Karpas-422 (cell line): ENCODE data around the gene HSPA12A. TPM values are rescaled to one million over a fixed set of nuclear protein-coding genes. Genes with fewer than 3 reads are reported as not detected.

Experiments
- DNase-seq: peaks from one replicate; pipeline ENCODE4 v3.0.0-alpha.2; 2015
- H2AFZ ChIP-seq: fragments of 200-600 bp; sonication (generic); 2 replicates; pipeline ENCODE4 v1.6.1; 2014; ENCODE audit warnings: antibody characterized with exemption, low read length, mixed read lengths
- H3K27ac ChIP-seq: fragments of 200-600 bp; sonication (generic); 2 replicates; pipeline ENCODE4 v1.5.1; 2014; ENCODE audit warnings: mild to moderate bottlenecking, low read length, moderate library complexity
- H3K27me3 ChIP-seq: fragments of 200-600 bp; sonication (generic); 2 replicates; pipeline ENCODE4 v1.6.1; 2014; ENCODE audit warnings: low read length, mixed read lengths
- H3K36me3 ChIP-seq: fragments of 200-600 bp; sonication (generic); 2 replicates; pipeline ENCODE4 v1.6.1; 2014; ENCODE audit warnings: low read length, mixed read lengths; ENCODE audit not compliant: insufficient read depth
- H3K4me1 ChIP-seq: fragments of 200-600 bp; sonication (generic); 2 replicates; pipeline ENCODE4 v1.6.1; 2014; ENCODE audit warnings: mild to moderate bottlenecking, low read length, mixed read lengths
- H3K4me2 ChIP-seq: fragments of 200-600 bp; sonication (generic); 2 replicates; pipeline ENCODE4 v1.6.1; 2014; ENCODE audit warnings: low read length, low read depth, mild to moderate bottlenecking; ENCODE audit not compliant: poor library complexity, severe bottlenecking
- H3K4me3 ChIP-seq: fragments of 200-600 bp; sonication (generic); 2 replicates; pipeline ENCODE4 v1.5.1; 2014; ENCODE audit warnings: mild to moderate bottlenecking, antibody characterized with exemption, low read length, mixed read lengths
- H3K79me2 ChIP-seq: fragments of 200-600 bp; sonication (generic); 2 replicates; pipeline ENCODE4 v1.6.1; 2014; ENCODE audit warnings: mild to moderate bottlenecking, low read length, mixed read lengths
- H3K9ac ChIP-seq: fragments of 200-600 bp; sonication (generic); 2 replicates; pipeline ENCODE4 v1.6.0; 2014; ENCODE audit warnings: low read length
- H3K9me2 ChIP-seq: fragments of 200-600 bp; sonication (generic), shearing (Covaris generic); replicated peaks from 2 replicates; pipeline ENCODE4 v1.6.0; 2014; ENCODE audit warnings: mild to moderate bottlenecking, low read length, moderate library complexity; ENCODE audit not compliant: insufficient read depth
- H3K9me3 ChIP-seq: fragments of 300-700, 200-600 bp; sonication (generic); 2 replicates; pipeline ENCODE4 v1.6.1; 2014; ENCODE audit warnings: low read length, mixed read lengths
- H4K20me1 ChIP-seq: fragments of 200-600 bp; sonication (generic); 2 replicates; pipeline ENCODE4 v1.6.1; 2014; ENCODE audit warnings: mild to moderate bottlenecking, antibody characterized with exemption, low read length, low read depth; ENCODE audit not compliant: insufficient read depth
- total RNA-seq: library from RNA; depleted of rRNA; stranded (reverse); fragments of >200 nt; shearing (Covaris generic); gene quantifications from 2 replicates; pipeline ENCODE4 v1.2.3, GENCODE V29; 2014; ENCODE audit warnings: low replicate concordance

HSPA12A gene
- total RNA-seq, 1 experiment from 2014 or later, result 0.07 TPM

DNA sequence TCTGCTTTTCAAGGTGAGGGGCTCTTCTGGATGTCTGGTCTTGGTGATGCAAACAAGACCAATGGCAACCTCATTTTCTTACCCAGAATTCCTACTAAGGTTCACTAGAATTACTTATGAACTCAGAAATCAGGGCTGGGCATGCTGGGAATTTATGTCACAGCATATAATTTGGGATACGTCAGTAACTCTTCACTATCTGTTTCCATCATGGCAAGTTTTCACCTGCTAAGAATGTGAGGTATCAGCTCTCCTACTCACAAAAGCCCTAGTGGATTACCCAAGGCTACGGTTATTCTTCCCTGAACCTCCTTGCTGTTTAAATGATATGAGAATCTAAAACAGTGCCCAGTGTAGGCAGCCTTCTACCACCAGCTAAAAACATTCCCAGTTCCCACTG is 68.5 kb downstream of the HSPA12A start:
- H3K79me2 ChIP-seq, result no peaks in the 10 kb centered on the region
- H3K36me3 ChIP-seq, result no peaks in the 10 kb centered on the region
- H3K9me3 ChIP-seq, result no peaks in the 10 kb centered on the region
- H3K27ac ChIP-seq, result no peak overlapping the region
- no peaks in the 10 kb centered on the region for H3K4me1 ChIP-seq
- H3K4me3 ChIP-seq, result no peak overlapping the region
- H2AFZ ChIP-seq, result no peak overlapping the region
- no peaks in the 10 kb centered on the region for H4K20me1 ChIP-seq
- DNase-seq, result no peak
- H3K4me2 ChIP-seq, result no peak overlapping the region
- no peak overlapping the region for H3K9ac ChIP-seq
- no peaks in the 10 kb centered on the region for H3K27me3 ChIP-seq
- H3K9me2 ChIP-seq, result no peaks in the 10 kb centered on the region

DNA sequence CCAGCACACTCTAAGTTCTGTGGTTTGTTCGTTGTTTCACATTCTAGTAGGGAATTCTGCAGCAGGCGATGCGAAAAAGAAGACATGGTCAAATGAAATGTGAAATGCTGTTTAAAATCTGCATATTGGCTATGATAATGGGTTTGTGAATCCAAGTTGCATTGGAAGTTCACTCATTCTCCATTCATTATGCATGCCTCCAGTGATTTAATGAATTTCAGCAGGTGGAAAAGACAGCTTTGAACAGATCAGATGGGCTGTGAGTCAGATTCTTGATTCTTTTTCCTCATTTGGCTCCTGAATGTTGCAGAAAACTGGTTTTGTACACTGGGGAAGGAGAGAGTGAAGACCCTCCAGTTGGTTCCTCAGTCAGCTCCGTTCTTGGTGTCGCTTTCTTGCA is 69.5 kb downstream of the HSPA12A start:
- no peak overlapping the region for H3K9ac ChIP-seq
- no peak overlapping the region for H2AFZ ChIP-seq
- DNase-seq, result no peak
- H3K79me2 ChIP-seq, result no peaks in the 10 kb centered on the region
- no peaks in the 10 kb centered on the region for H4K20me1 ChIP-seq
- no peak overlapping the region for H3K4me2 ChIP-seq
- H3K27me3 ChIP-seq, result no peaks in the 10 kb centered on the region
- no peaks in the 10 kb centered on the region for H3K36me3 ChIP-seq
- H3K4me3 ChIP-seq, result no peak overlapping the region
- H3K4me1 ChIP-seq, result no peaks in the 10 kb centered on the region
- H3K27ac ChIP-seq, result no peak overlapping the region
- no peaks in the 10 kb centered on the region for H3K9me2 ChIP-seq
- no peaks in the 10 kb centered on the region for H3K9me3 ChIP-seq

DNA sequence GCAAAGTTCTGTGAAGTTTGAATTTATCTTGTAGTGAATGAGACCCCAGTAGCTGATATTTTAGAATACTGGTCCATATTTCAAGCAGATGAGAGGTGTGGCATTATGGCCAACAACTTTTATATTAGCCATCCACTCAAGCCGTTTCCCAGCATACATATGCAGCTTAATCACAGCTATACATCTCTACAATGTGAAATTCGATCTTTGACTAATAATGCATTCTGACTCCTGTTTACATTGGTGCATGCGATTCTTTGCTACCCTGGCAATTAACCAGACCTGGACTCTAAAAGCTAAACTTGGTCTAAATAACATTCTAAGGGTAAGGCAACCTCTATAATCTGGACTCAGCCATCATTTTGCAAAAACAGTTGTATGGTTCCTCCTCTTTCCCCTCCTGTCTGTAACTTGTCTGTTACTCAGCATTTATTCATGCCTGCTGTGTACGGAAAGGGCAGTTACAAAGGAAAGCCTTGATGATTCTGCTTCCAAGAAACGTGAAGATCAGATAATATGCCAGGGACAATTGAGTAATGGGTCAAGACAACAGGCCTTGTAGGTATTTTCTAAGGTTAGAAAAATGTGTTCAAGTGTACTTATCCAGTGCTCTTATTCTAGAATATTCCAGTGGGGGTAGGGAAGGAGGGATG is 71.0 kb downstream of the HSPA12A start:
- Histone ChIP-seq H3K4me1 (no peaks in the 10 kb centered on the region), H3K9ac (no peak overlapping the region), H3K36me3 (no peaks in the 10 kb centered on the region), H3K9me2 (no peaks in the 10 kb centered on the region), H3K27ac (no peak overlapping the region), H3K9me3 (no peaks in the 10 kb centered on the region), H2AFZ (no peak overlapping the region), H4K20me1 (no peaks in the 10 kb centered on the region), H3K27me3 (no peaks in the 10 kb centered on the region), H3K4me2 (no peak overlapping the region), H3K4me3 (no peak overlapping the region), H3K79me2 (no peaks in the 10 kb centered on the region)
- no peak for DNase-seq

DNA sequence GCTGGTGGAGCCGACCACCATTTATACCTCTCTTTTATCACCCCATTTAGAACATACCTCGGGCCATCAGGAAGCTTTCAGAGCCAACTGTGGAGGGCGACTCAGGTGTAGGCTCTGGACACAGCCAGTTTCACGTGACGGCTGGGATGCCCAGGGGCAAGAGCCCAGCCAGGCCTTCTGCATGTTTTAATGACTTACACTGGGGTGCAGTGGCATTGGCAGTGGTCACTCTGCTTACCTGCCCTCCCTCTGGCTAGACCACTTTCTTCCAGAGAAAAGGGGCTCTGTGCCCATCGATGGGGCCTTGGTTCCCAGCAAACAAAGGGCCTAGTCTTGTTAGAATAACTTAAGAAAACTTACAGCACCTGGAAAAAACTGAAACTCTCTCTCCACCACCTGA is 71.7 kb downstream of the HSPA12A start:
- no peaks in the 10 kb centered on the region for H3K9me3 ChIP-seq
- no peaks in the 10 kb centered on the region for H3K79me2 ChIP-seq
- no peak overlapping the region for H3K4me2 ChIP-seq
- H4K20me1 ChIP-seq, result no peaks in the 10 kb centered on the region
- no peak overlapping the region for H2AFZ ChIP-seq
- no peaks in the 10 kb centered on the region for H3K4me1 ChIP-seq
- H3K36me3 ChIP-seq, result no peaks in the 10 kb centered on the region
- H3K9me2 ChIP-seq, result no peaks in the 10 kb centered on the region
- H3K27ac ChIP-seq, result no peak overlapping the region
- no peak overlapping the region for H3K9ac ChIP-seq
- no peaks in the 10 kb centered on the region for H3K27me3 ChIP-seq
- no peak overlapping the region for H3K4me3 ChIP-seq
- DNase-seq, result no peak

DNA sequence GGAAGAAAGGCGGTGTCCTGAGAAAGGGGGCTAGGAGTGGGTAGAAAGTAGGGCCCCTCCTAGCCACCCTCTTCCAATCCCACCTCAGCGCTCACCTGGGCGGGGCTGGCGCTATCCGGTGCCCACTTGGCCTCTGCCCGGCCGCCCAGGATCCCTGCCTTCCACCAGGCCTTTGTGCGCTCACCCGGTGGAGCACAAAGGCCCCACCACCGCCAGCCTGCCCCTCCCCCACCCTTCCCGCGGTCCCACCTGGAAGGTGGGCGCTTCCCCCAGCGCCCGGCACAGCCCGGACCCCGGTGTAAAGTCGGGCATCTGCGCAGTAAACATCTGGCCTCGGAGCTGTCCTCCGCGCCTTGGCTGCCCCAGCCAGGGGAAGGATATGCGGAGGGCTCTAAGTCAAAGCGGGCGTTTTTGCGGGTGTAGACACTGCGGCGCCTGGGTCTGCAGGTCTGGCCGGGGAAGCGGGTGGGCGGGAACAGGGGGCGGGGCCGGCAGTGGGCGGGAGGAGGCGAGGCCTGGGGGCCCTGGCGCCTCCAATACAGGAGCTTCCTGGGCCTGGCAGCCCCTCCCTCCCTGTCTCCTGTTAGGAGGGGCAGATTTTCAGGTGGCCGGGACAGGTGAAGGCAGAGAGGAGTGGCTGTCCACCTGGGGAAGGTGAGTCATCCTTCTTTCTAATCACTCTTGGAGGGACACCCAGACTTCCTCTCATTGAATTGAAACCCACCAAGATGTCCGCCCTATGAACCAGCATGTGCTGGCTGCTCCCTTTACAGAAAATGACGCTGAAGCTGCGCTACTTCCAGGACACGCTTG is 72.3 kb downstream of the HSPA12A start:
- H3K36me3 ChIP-seq, result no peaks in the 10 kb centered on the region
- no peaks in the 10 kb centered on the region for H3K4me1 ChIP-seq
- H3K79me2 ChIP-seq, result no peaks in the 10 kb centered on the region
- no peak overlapping the region for H3K4me2 ChIP-seq
- H3K9ac ChIP-seq, result no peak overlapping the region
- H3K9me2 ChIP-seq, result no peaks in the 10 kb centered on the region
- no peak overlapping the region for H3K4me3 ChIP-seq
- no peak for DNase-seq
- H2AFZ ChIP-seq, result no peak overlapping the region
- H3K9me3 ChIP-seq, result no peaks in the 10 kb centered on the region
- H4K20me1 ChIP-seq, result no peaks in the 10 kb centered on the region
- no peak overlapping the region for H3K27ac ChIP-seq
- no peaks in the 10 kb centered on the region for H3K27me3 ChIP-seq

DNA sequence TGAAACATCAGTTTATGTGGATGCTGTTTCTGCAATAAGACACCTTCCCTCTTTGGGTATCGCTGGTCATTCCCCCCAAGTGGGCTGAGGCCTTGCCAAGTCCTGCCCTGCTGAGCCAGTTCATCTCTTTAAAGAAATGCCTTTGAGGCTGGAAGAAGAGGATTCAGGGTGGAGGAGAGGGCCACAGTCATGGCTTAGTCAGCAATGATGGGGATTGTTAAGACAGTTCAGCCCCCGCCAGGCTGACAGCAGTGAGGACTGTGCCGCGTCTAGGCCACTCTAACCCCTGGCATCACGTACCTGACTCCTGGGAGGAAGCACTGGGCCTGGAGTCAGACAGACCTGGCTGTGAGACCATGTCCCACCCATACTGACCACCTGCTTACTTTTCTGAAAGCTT is 73.3 kb downstream of the HSPA12A start:
- Histone ChIP-seq H3K4me1 (no peaks in the 10 kb centered on the region), H3K9ac (no peak overlapping the region), H3K4me3 (no peak overlapping the region), H4K20me1 (no peaks in the 10 kb centered on the region), H3K9me3 (no peaks in the 10 kb centered on the region), H3K27me3 (no peaks in the 10 kb centered on the region), H3K27ac (no peak overlapping the region), H3K4me2 (no peak overlapping the region), H3K79me2 (no peaks in the 10 kb centered on the region), H3K36me3 (no peaks in the 10 kb centered on the region), H2AFZ (no peak overlapping the region), H3K9me2 (no peaks in the 10 kb centered on the region)
- no peak for DNase-seq

DNA sequence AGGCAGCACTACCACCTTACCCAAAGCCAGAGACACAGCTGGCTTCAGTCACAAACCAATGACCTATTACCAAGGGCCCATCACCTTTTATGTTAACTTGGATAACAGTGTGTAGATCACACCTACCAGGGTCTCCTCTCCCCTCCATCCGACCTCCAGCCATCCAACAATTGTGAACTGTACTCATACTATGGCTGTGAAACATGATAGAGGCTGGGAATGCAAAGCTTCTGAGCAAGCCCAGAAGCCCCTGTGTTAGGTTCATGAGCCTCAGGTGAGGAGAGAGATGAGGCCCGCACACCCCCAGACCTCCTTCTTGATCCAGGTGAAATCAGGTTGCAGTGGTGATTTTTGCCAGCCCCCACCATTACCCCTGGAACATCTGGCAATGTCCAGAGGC is 73.9 kb downstream of the HSPA12A start:
- no peaks in the 10 kb centered on the region for H3K79me2 ChIP-seq
- H3K4me1 ChIP-seq, result no peaks in the 10 kb centered on the region
- no peaks in the 10 kb centered on the region for H3K9me2 ChIP-seq
- DNase-seq, result no peak
- H2AFZ ChIP-seq, result no peak overlapping the region
- no peaks in the 10 kb centered on the region for H3K36me3 ChIP-seq
- no peaks in the 10 kb centered on the region for H4K20me1 ChIP-seq
- H3K9ac ChIP-seq, result no peak overlapping the region
- no peak overlapping the region for H3K4me3 ChIP-seq
- no peaks in the 10 kb centered on the region for H3K27me3 ChIP-seq
- no peak overlapping the region for H3K27ac ChIP-seq
- H3K9me3 ChIP-seq, result no peaks in the 10 kb centered on the region
- H3K4me2 ChIP-seq, result no peak overlapping the region

DNA sequence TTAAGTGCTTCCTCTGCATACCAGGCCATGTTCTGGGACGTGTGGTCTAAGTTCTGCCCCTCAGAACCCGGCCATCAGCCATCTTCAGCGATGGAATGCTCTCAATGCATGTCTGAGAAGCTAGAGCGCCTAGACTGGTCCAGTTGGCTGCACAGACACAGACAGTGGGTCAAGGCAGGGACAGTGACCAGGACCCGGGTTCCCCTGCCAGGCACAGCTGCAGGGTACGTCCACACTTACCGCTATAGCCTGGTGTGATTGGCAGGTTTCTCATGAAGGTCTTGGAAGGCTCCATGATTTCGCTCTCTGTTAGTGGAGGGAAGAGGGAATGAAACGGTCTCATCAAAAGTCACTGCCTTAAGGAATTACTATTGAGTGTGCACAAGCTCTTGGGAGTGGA is 74.3 kb downstream of the HSPA12A start:
- no peaks in the 10 kb centered on the region for H4K20me1 ChIP-seq
- H2AFZ ChIP-seq, result no peak overlapping the region
- H3K9ac ChIP-seq, result no peak overlapping the region
- H3K4me2 ChIP-seq, result no peak overlapping the region
- no peaks in the 10 kb centered on the region for H3K9me3 ChIP-seq
- no peak overlapping the region for H3K27ac ChIP-seq
- no peak for DNase-seq
- no peaks in the 10 kb centered on the region for H3K79me2 ChIP-seq
- H3K36me3 ChIP-seq, result no peaks in the 10 kb centered on the region
- H3K4me1 ChIP-seq, result no peaks in the 10 kb centered on the region
- no peak overlapping the region for H3K4me3 ChIP-seq
- no peaks in the 10 kb centered on the region for H3K27me3 ChIP-seq
- H3K9me2 ChIP-seq, result no peaks in the 10 kb centered on the region
